K562 (cell line): Measurements from ENCODE around the gene SLC22A23. TPM values are rescaled to one million over a fixed set of nuclear protein-coding genes. Genes with fewer than 3 reads are reported as not detected.

Experiments used
- ATAC-seq: fragments of 200-7000 bp; cut with Tn5 transposase; 3 replicates; pipeline ENCODE4 v1.9.1; 2020; ENCODE audit warnings: moderate library complexity
- BruUV-seq: library from RNA; stranded (reverse); fragments of 400-500 nt; replicated peaks from 2 replicates; lab custom pipeline; 2021; lab: Mats Ljungman, UMichigan
- CTCF ChIA-PET: fragments of 300-600 bp; formaldehyde crosslinking; extraction: SDS; loops from one replicate; lab custom pipeline; 2021; ENCODE audit warnings: low intra/inter-chr PET ratio; lab: Yijun Ruan, JAX
- POLR2A ChIA-PET: fragments of 300-600, 350-650 bp; sonication (Branson Sonifier 250); formaldehyde crosslinking; extraction: SDS; loops from one replicate; lab custom pipeline; 2021; ENCODE audit warnings: antibody characterized with exemption, inconsistent platforms; lab: Yijun Ruan, JAX
- DNase-seq, 4 experiments: peaks; one replicate each; pipeline versions ENCODE4 v3.0.0 to v3.0.0-alpha.2; 2011 to 2018; ENCODE audit warnings: low spot score in 3 of 4, mixed read lengths in 3 of 4; ENCODE audit errors: extremely low read depth in 1 of 4
- FAIRE-seq: peaks from 2 replicates; lab custom pipeline; 2011; peaks lifted over from hg19 to GRCh38; lab: Jason Lieb, UNC
- H2AFZ ChIP-seq: 2 replicates; pipeline ENCODE4 v1.6.0; 2011; ENCODE audit warnings: low read depth, low read length, control low read depth, inconsistent platforms
- H3K27ac ChIP-seq: fragments of 200-600 bp; 3 replicates; pipeline ENCODE4 v1.8.0; 2011; ENCODE audit warnings: low read depth, mild to moderate bottlenecking, control low read depth, inconsistent platforms, low read length, moderate library complexity, mixed read lengths; ENCODE audit errors: extremely low read depth
- H3K27me3 ChIP-seq, 2 experiments: fragments of 300-600 bp in 1 of 2; 2 replicates in 1 of 2; 3 replicates in 1 of 2; pipeline versions ENCODE4 v1.6.0 to v1.8.0; 2011; ENCODE audit warnings: inconsistent platforms in 2 of 2, low read length in 2 of 2, mild to moderate bottlenecking in 1 of 2, mixed read lengths in 1 of 2, moderate library complexity in 1 of 2; ENCODE audit not compliant: control insufficient read depth in 2 of 2, insufficient read depth in 2 of 2
- H3K36me3 ChIP-seq: fragments of 300-600 bp; 3 replicates; pipeline ENCODE4 v1.8.0; 2011; ENCODE audit warnings: mild to moderate bottlenecking, low read length, inconsistent platforms; ENCODE audit not compliant: control insufficient read depth, insufficient read depth
- H3K4me1 ChIP-seq, 2 experiments: fragments of 200-600 bp in 1 of 2; replicated peaks in 1 of 2; 2 replicates in 1 of 2; 3 replicates in 1 of 2; pipeline versions ENCODE4 v1.5.1 to v1.8.0; 2011; ENCODE audit warnings: inconsistent platforms in 2 of 2, low read length in 2 of 2, mild to moderate bottlenecking in 1 of 2, mixed read lengths in 1 of 2, moderate library complexity in 1 of 2; ENCODE audit not compliant: control insufficient read depth in 2 of 2, insufficient read depth in 2 of 2
- H3K4me2 ChIP-seq: 2 replicates; pipeline ENCODE4 v1.6.1; 2011; ENCODE audit warnings: low read length, control low read depth, inconsistent platforms, mixed read lengths; ENCODE audit not compliant: insufficient read depth
- H3K4me3 ChIP-seq: fragments of 200-600 bp; sonication (generic), shearing (Covaris generic); 2 replicates; pipeline ENCODE4 v1.5.1; 2016; ENCODE audit warnings: control low read depth, inconsistent platforms
- H3K79me2 ChIP-seq: fragments of 200-600 bp; 3 replicates; pipeline ENCODE4 v1.8.0; 2011; ENCODE audit warnings: low read length, inconsistent platforms; ENCODE audit not compliant: control insufficient read depth, insufficient read depth
- H3K9ac ChIP-seq, 2 experiments: 2 replicates each; pipeline versions ENCODE4 v1.6.0 to v1.6.1; 2011; ENCODE audit warnings: low read depth in 2 of 2, low read length in 2 of 2, control low read depth in 1 of 2, inconsistent platforms in 1 of 2, mild to moderate bottlenecking in 1 of 2, mixed read lengths in 1 of 2; ENCODE audit not compliant: insufficient read depth in 1 of 2
- H3K9me1 ChIP-seq: one replicate; pipeline ENCODE4 v1.6.0; 2011; ENCODE audit warnings: inconsistent platforms, mild to moderate bottlenecking, low read length, moderate library complexity; ENCODE audit not compliant: control insufficient read depth, insufficient read depth
- H3K9me3 ChIP-seq: replicated peaks from 2 replicates; pipeline ENCODE4 v1.5.1; 2011; ENCODE audit warnings: low read depth, low read length, inconsistent platforms; ENCODE audit not compliant: control insufficient read depth, insufficient read depth
- H4K20me1 ChIP-seq: replicated peaks from 2 replicates; pipeline ENCODE4 v1.6.1; 2011; ENCODE audit warnings: low read length, inconsistent platforms, mixed read lengths; ENCODE audit not compliant: control insufficient read depth, insufficient read depth
- DACH1 ChIP-seq: fragments of 450-650 bp; IDR thresholded peaks from 2 replicates; pipeline ENCODE4 v1.6.1; 2018; ENCODE audit not compliant: partially characterized antibody
- E2F6 ChIP-seq, 2 experiments: IDR thresholded peaks; 2 replicates each; pipeline ENCODE4 v1.6.1; 2011; ENCODE audit warnings: borderline replicate concordance in 1 of 2, control low read depth in 1 of 2, low read depth in 1 of 2, low read length in 1 of 2, mild to moderate bottlenecking in 1 of 2, mixed read lengths in 1 of 2, moderate library complexity in 1 of 2; ENCODE audit not compliant: insufficient read depth in 1 of 2, insufficient read length in 1 of 2, poor library complexity in 1 of 2, severe bottlenecking in 1 of 2; ENCODE audit errors: extremely low read depth in 1 of 2
- FOXA3 ChIP-seq, 2 experiments: fragments of 450-650 bp in 1 of 2; sonication (generic) in 1 of 2; formaldehyde crosslinking; IDR thresholded peaks in 1 of 2; conservative IDR thresholded peaks in 1 of 2; 2 replicates each; pipeline versions ENCODE4 v1.4.0 to v1.8.0; 2020 to 2022; ENCODE audit warnings: mild to moderate bottlenecking in 2 of 2, missing genetic modification reagents in 1 of 2
- KAT8 ChIP-seq: fragments of 450-650 bp; IDR thresholded peaks from 2 replicates; pipeline ENCODE4 v1.6.1; 2016; ENCODE audit warnings: low read depth, mild to moderate bottlenecking
- MIER1 ChIP-seq: fragments of 450-650 bp; IDR thresholded peaks from 2 replicates; pipeline ENCODE4 v1.6.1; 2016; ENCODE audit warnings: antibody characterized with exemption, mild to moderate bottlenecking, low read depth
- MYBL2 ChIP-seq, 2 experiments: fragments of 450-650 bp in 1 of 2; sonication (generic) in 1 of 2; formaldehyde crosslinking in 1 of 2; IDR thresholded peaks; 2 replicates each; pipeline versions ENCODE4 v1.6.1 to v1.8.1; 2017 to 2022; ENCODE audit warnings: borderline replicate concordance in 1 of 2, inconsistent platforms in 1 of 2, low read depth in 1 of 2, mild to moderate bottlenecking in 1 of 2, missing genetic modification reagents in 1 of 2, moderate library complexity in 1 of 2
- NFRKB ChIP-seq: fragments of 450-650 bp; IDR thresholded peaks from 2 replicates; pipeline ENCODE4 v1.6.1; 2016; ENCODE audit warnings: low read depth
- POLR2AphosphoS5 ChIP-seq: IDR thresholded peaks from 2 replicates; pipeline ENCODE4 v1.6.1; 2011; ENCODE audit warnings: mild to moderate bottlenecking, low read depth, low read length, moderate library complexity; ENCODE audit not compliant: control insufficient read depth, insufficient read depth
- SIN3A ChIP-seq, 2 experiments: fragments of 150-350 bp in 1 of 2; IDR thresholded peaks; 2 replicates each; pipeline ENCODE4 v1.6.1; 2011 to 2016; ENCODE audit warnings: borderline replicate concordance in 2 of 2, low read depth in 2 of 2, low read length in 2 of 2, mild to moderate bottlenecking in 2 of 2, moderate library complexity in 2 of 2; ENCODE audit not compliant: control insufficient read depth in 1 of 2
- U2AF2 ChIP-seq: fragments of 200-400 bp; formaldehyde crosslinking; optimal IDR thresholded peaks from 2 replicates; pipeline ENCODE3; 2017; ENCODE audit warnings: low read depth, mild to moderate bottlenecking, low read length
- ZBTB8A ChIP-seq: fragments of 450-650 bp; IDR thresholded peaks from 2 replicates; pipeline ENCODE4 v1.6.1; 2018; ENCODE audit warnings: mild to moderate bottlenecking, moderate library complexity; ENCODE audit not compliant: partially characterized antibody
- ZNF175 ChIP-seq: fragments of 200-800 bp; sonication (Bioruptor generic); IDR thresholded peaks from 2 replicates; pipeline ENCODE4 v1.6.1; 2016; ENCODE audit warnings: low read depth, mild to moderate bottlenecking, missing genetic modification characterization, missing compliant biosample characterization
- ZNF217 ChIP-seq: sonication (generic); formaldehyde crosslinking; IDR thresholded peaks from 2 replicates; pipeline ENCODE4 v1.8.0; 2022; ENCODE audit warnings: mild to moderate bottlenecking, missing genetic modification reagents
- ZNF551 ChIP-seq: fragments of 250-450 bp; sonication (Bioruptor Pico); IDR thresholded peaks from 2 replicates; pipeline ENCODE4 v1.5.0; 2021; ENCODE audit warnings: mild to moderate bottlenecking, moderate library complexity
- ZNF584 ChIP-seq: fragments of 200-800 bp; sonication (Bioruptor generic); IDR thresholded peaks from 2 replicates; pipeline ENCODE4 v1.6.1; 2016; ENCODE audit warnings: low read depth, mild to moderate bottlenecking, missing genetic modification characterization, missing compliant biosample characterization
- ZNF830 ChIP-seq: fragments of 250-450 bp; sonication (Bioruptor Pico); IDR thresholded peaks from 2 replicates; pipeline ENCODE4 v1.5.0; 2021; ENCODE audit warnings: mild to moderate bottlenecking
- WGBS: fragments of 100-300 bp; shearing (Covaris generic); methylation state at CpG from one replicate; pipeline ENCODE4 v1.1.6; 2016; ENCODE audit warnings: low coverage, mixed read lengths; ENCODE audit not compliant: insufficient coverage; ENCODE audit errors: missing lambda C conversion rate; 5-methylcytosine and 5-hydroxymethylcytosine counted together
- in situ Hi-C: fragments of 300-500 bp; cut with MboI; formaldehyde crosslinking; loops from 4 replicates; pipeline ENCODE4 v1.15.0; 2018; ENCODE audit warnings: inconsistent platforms, mixed read lengths
- intact Hi-C: fragments of 100-400 bp; cut with micrococcal nuclease; formaldehyde crosslinking; loops from 2 replicates; pipeline ENCODE4 v1.14.2; 2022
- polyA plus RNA-seq, 8 experiments: library from polyadenylated mRNA; depleted of rRNA in 4 of 8; stranded (reverse) in 5 of 8; unstranded in 3 of 8; fragments of >200 nt; fragmentation: Nextera tagmentation in 2 of 8; fragmentation: Illumina TruSeq in 1 of 8; extraction: Ambion mirVana in 2 of 8; extraction: Trizol in 1 of 8; gene quantifications; 2 replicates each; pipeline versions ENCODE4 v1.2.1 to v1.2.3, GENCODE V29; 2011 to 2014; ENCODE audit warnings: inconsistent platforms in 1 of 8, missing spikeins in 1 of 8
- total RNA-seq, 7 experiments: library from RNA; depleted of rRNA in 6 of 7; stranded (reverse); fragments of >200 nt in 6 of 7; fragmentation: Illumina TruSeq in 2 of 7; extraction: Trizol in 2 of 7; gene quantifications; 2 replicates each; pipeline versions ENCODE4 v1.2.1 to v1.2.3, GENCODE V29; 2011 to 2021; ENCODE audit warnings: low replicate concordance in 1 of 7
- TF ChIP-seq, protein P1 (sequence below): sonication (generic); formaldehyde crosslinking; IDR thresholded peaks from 2 replicates; pipeline ENCODE4 v1.9.0; 2022; ENCODE audit warnings: mild to moderate bottlenecking, missing genetic modification reagents

Gene SLC22A23
- total and polyA plus RNA-seq, 9 of the 15 experiments (the other 6 are each of a cell fraction or from before 2014, with no cell fraction given), result 0.30 to 8.7 (median 2.5) TPM

DNA sequence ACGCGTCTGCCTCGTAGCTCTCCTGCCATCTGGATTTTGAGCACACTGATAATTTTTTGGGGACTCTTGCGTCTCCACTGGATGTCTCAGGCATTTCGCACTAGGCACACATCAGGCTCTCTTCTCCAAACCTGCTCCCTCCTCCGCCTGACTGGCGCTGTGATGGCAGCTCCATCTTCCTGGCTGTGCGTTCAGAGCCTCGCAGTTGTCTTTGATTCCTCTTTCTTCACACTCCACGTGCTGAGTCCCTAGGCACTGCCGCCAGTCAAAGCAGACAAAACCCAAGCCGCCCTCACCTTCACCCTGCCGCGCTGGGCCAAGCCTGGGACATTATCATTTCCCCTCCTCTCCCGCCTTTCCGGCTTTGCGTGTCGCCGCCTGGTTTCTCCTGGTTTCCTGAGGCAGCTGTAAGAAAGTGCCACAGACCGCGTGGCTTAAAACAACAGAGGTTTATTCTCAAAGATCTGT lies 197.3 kb downstream of the SLC22A23 start:
- in situ Hi-C loops (loop anchor here (10.0 kb wide), 1 partner anchor 265 kb away; the partner anchor contains the start of gene NQO2), intact Hi-C loops (loop anchor here (2.0 to 10.0 kb wide), 2 partner anchors 133 to 265 kb away; partner anchors contain the start of gene NQO2)
- H3K4me3 ChIP-seq, result peak overlapping the region; percentile 94
- ChIA-PET CTCF (interaction anchor here (0.7 to 1.4 kb wide), 2 partner anchors 69 to 133 kb away, joined by 3 to 5 read pairs; no protein-coding TSS in a partner anchor), POLR2A (interaction anchor here (0.6 to 2.2 kb wide), 13 partner anchors 13 to 465 kb away, joined by 3 to 9 read pairs (median 5); partner anchors contain the start of genes RIPK1 and TUBB2A)
- DNase-seq, result peak in 1 of 4 experiments; percentile 67
- no peaks in the 10 kb centered on the region for H3K9me3 ChIP-seq
- peak overlapping the region; percentile 79 to 94 for H3K9ac ChIP-seq
- H3K27me3 ChIP-seq, result no peaks in the 10 kb centered on the region
- H4K20me1 ChIP-seq, result peaks cover 32% of the 10 kb centered on the region
- peaks cover 59% of the 10 kb centered on the region for H3K79me2 ChIP-seq
- peaks cover 15% of the 10 kb centered on the region for H3K9me1 ChIP-seq
- FAIRE-seq, result peak; percentile 78
- no TSS peak for BruUV-seq
- under 1% methylated on average over 21 of the region's 21 CpGs for WGBS
- H3K4me1 ChIP-seq, result peaks cover 35 to 36% of the 10 kb centered on the region in 2 experiments
- H3K36me3 ChIP-seq, result peaks cover 41% of the 10 kb centered on the region
- ATAC-seq, result peak; percentile 67
- H3K27ac ChIP-seq, result peak overlapping the region; percentile 87
- H2AFZ ChIP-seq, result peak overlapping the region; percentile 93
- H3K4me2 ChIP-seq, result peak overlapping the region; percentile 93
- no peak for TF ChIP-seq KAT8
- no peak for TF ChIP-seq NFRKB
- TF ChIP-seq ZNF830, result no peak
- TF ChIP-seq, protein P1, sequence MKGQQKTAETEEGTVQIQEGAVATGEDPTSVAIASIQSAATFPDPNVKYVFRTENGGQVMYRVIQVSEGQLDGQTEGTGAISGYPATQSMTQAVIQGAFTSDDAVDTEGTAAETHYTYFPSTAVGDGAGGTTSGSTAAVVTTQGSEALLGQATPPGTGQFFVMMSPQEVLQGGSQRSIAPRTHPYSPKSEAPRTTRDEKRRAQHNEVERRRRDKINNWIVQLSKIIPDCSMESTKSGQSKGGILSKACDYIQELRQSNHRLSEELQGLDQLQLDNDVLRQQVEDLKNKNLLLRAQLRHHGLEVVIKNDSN (CRISPR knock-in tag), result peak; percentile 47; the same call in 1 of the 2 replicates
- TF ChIP-seq MIER1, result no peak
- TF ChIP-seq POLR2AphosphoS5, result no peak
- no peak for TF ChIP-seq MYBL2 (IDR thresholded peaks at IDR 0.05; ENCODE audit: low read depth)
- no peak for TF ChIP-seq MYBL2 (CRISPR knock-in tag; IDR thresholded peaks at IDR 0.05; ENCODE audit: borderline replicate concordance)
- TF ChIP-seq DACH1, result no peak
- no peak for TF ChIP-seq ZNF551 (CRISPR knock-in tag)
- no peak for TF ChIP-seq FOXA3 (CRISPR knock-in tag; conservative IDR thresholded peaks at IDR 0.05 in 1 of 2, IDR thresholded peaks at IDR 0.05 in 1 of 2)
- TF ChIP-seq E2F6 (IDR thresholded peaks at IDR 0.05; ENCODE audit: borderline replicate concordance in 1 of 2, extremely low read depth in 1 of 2, insufficient read depth in 1 of 2, insufficient read length in 1 of 2, low read depth in 1 of 2, low read length in 1 of 2, poor library complexity in 1 of 2, severe bottlenecking in 1 of 2), result peak; percentile 55 to 69
- no peak for TF ChIP-seq ZNF584 (CRISPR knock-in tag)
- TF ChIP-seq U2AF2, result no peak
- TF ChIP-seq ZBTB8A, result no peak
- TF ChIP-seq SIN3A (IDR thresholded peaks at IDR 0.05; ENCODE audit: borderline replicate concordance in 2 of 2, control insufficient read depth in 1 of 2, low read depth in 2 of 2, low read length in 2 of 2), result 0 out of 4 replicates have a peak, but pooled peaks of 1 of the 2 experiments have one; percentile 46
- TF ChIP-seq ZNF175, result peak; percentile 52; the same call in 1 of the 2 replicates
- no peak for TF ChIP-seq ZNF217 (CRISPR knock-in tag)
